Gastrocnemius medialis (tissue), 4 donors: ENCODE data around the gene TSPAN12.

ENCODE experiments used
- CTCF ChIP-seq, 5 experiments: fragments of 450-650 bp in 3 of 5; fragments of 200-600 bp in 2 of 5; sonication (generic) in 2 of 5; IDR thresholded peaks in 4 of 5; conservative IDR thresholded peaks in 1 of 5; 1 replicate in 4 of 5; 2 replicates in 1 of 5; pipeline ENCODE4 v1.5.1; 2016 to 2019; ENCODE audit warnings: antibody characterized with exemption in 5 of 5, mild to moderate bottlenecking in 3 of 5, moderate library complexity in 3 of 5
- POLR2A ChIP-seq, 2 donors: fragments of 450-650 bp; IDR thresholded peaks; one replicate each; pipeline ENCODE4 v1.6.1; 2017; ENCODE audit warnings: antibody characterized with exemption in 2 of 2, mild to moderate bottlenecking in 2 of 2, moderate library complexity in 2 of 2

GRCh38 chr7:120865191-120865981, 7.4 kb upstream of the TSPAN12 start:
- TF ChIP-seq CTCF (IDR thresholded peaks at IDR 0.05 in 4 of 5, conservative IDR thresholded peaks at IDR 0.05 in 1 of 5) (no peak), POLR2A (IDR thresholded peaks at IDR 0.05) (no peak)
